ENCODE data around the gene ARHGEF2.
A peak's percentile ranks its signal among the peaks of the same experiment; 100 is the strongest.
"Not testable (repeated sequence)": the region's sequence is repeated elsewhere in the genome, so short reads cannot be mapped to it uniquely, and the experiment has no call there.

ARHGEF2 gene

DNA sequence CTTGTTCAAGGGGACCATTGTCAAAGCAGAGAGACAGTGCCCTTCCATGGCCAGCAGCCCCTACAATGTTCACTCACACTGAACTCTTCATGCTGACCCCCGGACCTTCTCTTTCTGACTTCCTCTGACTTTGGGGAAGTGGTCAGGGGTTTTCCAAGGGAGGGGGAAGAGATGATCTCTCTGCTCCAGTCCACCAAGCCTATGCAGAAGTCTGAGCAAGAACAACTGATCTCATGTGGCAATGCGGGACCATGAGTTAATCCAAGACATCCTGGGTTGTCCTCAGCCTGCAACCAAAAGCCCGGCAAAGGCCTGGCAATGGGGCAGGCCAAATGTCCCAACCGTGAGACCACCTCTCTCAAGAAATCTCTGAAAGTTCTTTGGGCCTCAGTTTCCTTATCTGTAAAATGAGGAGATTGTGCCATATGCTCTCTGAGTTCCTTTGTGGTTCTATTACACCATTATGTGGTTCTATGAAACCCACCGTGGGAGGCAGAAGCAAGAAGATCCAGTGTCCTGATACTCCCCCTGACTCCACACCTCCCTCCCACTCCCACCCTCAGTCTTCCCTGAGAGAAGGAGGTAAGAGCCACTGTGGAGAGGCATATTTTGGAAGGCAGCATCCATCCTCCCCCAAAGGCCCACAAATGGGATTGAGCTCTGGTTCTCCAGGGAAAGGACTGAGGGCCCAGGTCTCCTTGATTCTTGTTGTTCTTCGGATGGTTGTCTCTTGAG is 11.8 kb upstream of the ARHGEF2 start:
- DNase-seq, result no peak

DNA sequence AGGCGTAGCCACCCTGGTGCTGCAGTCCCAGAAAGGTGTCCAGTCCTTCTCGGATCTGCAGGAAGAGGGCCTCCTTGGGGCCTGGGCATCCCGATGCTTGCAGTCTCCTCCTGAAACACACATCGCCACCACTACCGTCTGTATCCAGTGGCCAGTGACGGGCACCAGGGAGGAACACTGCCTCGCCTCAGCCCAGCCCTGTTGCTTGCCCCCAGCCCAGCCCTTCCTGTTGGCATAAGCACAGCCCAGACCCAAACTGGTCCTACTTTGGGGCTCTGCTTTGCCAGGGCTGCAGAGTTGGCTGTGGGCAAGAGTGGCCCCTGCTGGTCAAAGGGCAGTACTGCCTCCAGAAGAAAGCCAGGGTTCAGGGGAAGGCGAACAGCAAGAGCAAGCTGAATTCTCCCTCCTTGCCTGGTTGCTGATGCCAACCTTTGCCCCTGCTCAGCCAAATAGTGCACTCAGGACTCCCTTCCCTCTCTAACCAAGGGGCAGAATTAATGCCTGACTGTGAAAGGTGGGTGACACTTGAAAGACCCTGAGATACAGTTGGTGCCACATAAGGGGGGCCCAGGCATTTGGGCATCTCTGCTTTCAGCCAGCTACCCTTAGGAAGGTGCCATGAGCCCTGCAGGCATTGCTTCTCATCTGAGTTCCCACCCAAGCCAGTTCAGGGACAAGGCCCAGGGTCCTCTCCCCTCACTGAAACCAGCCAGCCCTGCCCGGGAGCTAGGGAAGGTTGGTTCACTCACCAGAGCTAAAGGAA is 11.1 kb upstream of the ARHGEF2 start:
- DNase-seq, result peak; percentile 81

DNA sequence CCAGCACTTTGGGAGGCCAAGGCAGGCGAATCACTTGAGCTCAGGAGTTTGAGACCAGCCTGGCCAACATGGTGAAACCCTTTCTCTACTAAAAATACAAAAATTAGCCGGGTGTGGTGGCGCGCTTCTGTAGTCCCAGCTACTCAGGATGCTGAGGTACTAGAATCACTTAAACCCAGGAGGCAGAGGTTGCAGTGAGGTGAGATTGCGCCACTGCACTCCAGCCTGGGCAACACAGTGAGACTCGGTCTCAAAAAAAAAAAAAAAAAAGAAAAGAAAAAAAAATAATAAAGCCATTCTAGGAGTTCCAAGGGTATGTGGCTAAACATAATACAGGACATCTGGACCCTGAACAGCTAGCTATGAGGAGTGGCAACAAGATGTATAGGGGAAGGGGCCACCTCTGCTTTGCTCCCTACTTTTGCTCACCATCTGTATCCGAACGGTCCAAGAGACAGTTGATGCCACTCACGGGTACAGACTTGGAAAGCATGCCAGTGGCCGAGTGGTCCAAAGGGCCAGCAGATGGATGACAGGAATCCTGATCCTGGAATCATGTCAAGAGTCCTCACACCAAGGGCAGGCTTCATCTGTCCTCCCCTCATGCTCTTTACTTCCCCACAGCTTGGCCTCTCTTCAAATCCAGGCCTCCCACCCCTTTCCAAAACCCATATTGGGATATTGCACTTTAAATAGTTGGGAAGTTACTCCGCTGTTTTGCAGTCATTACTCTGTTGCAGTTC is 6.7 kb upstream of the ARHGEF2 start:
- DNase-seq, result not testable (repeated sequence)

DNA sequence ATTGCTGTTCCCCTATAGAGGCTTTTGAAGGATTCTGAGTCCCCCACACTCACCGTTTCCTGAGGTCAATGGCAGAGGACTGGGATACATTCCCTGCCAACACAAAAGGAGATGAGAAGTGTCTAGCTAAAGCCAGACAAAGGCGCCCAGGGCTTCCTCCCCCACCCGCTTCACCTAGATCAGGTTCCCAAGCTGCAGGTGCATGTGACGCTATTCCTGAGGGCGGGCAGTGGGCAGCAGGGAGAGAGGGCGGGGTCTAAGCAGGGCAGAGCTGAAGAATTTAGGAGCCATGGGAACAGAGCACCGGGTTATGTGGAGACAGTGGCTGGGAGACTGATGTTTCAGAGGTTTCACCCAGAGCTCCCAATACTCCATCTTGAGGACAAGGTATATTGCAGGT is 6.0 kb upstream of the ARHGEF2 start:
- DNase-seq, result no peak

DNA sequence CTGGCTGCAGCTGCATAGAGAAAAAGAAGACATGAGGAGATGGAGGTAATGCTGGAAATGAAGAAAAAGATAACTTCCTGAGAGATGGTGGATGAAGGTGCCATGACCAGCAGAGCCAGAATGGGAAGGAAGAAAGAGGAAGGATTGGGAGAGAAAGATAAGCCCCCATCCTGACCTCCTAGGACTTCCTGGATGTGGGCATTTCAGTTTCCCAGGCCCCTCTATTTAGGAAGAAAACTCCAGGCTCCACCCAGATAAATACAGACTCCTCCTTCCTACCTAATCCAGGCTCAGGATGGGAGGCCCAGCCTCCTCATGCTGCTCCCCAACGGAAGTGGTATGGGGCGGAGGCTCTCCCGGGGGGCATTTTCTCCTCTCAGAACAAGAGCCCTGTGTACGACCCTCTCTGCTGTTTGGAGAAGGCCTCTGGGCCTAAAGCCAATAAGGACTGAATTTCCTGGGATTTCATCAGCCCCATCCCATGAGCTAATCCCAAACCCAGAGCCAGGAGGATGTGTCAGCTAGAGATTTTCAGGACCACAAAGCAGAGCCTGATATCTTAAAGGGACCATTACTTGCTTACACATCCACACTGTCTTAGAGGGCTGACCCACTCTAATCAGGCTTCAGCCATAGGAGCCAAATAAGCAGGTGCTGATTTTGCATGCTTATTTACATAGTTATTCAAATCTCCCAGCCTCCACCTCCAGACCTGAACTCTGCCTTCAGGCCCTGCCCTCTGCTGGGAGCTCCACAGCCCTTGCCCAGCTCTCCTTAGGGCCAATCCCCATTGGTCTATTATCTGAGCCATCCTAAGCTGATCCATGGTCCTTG is 5.1 kb upstream of the ARHGEF2 start:
- peak; percentile 100 for DNase-seq

DNA sequence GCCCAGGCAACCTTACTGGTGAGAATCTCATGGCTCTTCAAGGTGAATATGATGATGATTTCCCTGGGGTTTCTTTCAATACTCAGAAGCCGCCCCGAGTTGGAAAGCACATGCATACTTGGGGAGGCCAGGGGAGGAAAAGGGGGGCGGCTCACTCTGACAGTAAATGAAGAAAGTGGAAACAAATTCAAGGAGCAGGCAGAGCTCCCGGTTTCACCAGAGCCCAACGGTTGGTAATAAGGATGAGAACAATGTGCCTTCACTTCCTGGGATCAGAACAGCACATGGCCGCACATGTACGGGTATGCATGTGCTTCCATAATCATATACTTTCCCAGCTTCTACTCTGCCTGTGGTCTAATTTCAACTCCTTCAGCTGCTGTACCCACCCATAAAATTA is 3.8 kb upstream of the ARHGEF2 start:
- no peak for DNase-seq

DNA sequence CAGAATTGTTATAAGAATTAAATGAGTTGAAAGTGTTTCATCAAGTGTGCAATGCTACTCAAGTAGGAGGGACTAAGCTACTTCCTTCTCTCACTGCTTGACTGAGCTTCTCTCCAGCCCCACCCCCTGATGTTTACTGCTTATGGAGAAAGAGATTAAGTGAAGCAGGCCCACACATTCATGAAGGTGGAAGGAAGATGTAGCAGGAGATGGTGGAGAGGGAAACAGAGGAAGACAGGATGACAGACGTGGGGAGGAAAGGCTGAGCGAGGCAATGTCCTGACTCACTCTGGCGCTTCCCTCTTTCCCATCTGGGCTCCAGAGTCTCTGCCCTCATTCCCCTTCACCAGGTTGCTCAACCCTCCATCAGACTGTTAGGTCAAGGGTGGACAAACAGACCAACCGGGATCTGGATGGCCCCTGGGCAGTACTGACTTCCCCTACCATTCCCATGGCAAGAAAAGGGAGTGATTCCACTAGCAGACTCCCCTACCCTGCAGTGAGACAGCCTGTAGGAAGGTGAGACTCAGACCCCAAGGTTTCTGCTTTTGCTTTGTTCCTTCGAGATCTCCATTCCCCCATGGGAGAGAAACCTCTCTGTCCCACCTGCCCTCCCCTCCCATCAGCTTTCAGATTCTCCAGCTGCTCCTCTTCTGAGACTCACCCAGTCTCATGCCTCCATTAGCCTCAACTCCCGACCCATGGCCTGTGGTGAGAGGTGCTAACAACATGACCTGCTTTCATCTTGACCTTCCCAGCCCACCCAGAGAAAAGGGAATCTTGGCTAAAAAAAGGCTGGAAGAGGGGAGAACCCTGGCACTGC is 3.1 kb upstream of the ARHGEF2 start:
- peak; percentile 56 for DNase-seq

DNA sequence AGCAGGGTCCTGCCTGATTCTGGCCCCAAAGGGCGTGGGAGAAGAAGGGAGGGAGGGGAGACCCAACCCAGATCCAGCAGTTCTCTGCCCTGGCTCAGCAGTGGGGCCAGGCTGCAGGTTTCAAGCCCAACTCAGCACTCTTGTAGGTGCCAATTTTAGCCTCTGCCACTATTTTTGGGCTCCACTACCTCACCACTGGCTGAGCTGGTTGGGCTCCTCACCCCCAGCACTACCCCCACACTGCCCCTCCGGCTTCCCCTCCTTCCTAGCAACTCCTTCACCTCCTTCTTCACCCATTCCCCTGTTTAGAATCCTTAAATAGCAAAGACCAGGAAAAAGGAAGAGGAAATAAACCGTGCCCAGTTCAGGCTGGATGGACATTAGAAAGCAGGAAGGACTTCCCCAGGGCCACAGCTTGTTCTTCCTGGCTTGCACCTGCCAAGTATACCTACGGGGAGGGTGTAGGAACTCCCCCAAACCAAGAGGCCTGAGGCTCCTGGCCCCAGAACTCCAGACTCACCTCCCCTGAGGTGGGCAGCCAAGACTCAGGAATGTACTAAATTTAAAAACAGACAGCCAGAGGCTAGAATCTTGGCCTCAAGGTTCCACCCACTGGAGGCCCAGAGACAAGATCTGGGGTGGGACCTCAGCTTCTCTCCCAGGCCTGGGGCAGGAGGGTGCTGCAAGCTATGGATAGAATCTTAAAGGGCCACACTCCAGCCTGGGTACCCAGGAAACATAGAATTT is 1.4 kb upstream of the ARHGEF2 start:
- peak; percentile 49 for DNase-seq

DNA sequence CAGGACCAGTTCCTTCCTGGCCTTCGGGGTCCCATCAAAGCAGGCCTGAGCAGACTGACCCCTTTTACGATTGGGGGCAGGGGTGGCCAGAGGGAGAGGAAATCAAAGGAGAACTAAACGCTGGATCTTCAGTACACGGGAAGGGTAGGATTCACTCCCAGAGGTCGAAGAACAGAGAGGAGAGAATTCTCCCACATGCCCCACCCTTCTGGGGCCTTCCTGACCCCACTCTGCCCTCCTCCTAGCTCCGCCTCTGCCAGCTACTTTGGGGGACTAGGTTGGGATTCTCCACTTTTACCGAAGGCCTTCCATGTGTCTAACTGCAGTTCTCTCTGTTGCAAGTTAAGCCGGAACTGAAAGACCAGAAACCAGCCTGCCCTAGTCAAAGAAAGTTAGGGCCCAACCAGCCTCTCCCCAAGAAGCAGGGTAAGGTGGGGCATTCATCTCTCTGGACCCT is 654 bp upstream of the ARHGEF2 start:
- DNase-seq, result peak; percentile 60

DNA sequence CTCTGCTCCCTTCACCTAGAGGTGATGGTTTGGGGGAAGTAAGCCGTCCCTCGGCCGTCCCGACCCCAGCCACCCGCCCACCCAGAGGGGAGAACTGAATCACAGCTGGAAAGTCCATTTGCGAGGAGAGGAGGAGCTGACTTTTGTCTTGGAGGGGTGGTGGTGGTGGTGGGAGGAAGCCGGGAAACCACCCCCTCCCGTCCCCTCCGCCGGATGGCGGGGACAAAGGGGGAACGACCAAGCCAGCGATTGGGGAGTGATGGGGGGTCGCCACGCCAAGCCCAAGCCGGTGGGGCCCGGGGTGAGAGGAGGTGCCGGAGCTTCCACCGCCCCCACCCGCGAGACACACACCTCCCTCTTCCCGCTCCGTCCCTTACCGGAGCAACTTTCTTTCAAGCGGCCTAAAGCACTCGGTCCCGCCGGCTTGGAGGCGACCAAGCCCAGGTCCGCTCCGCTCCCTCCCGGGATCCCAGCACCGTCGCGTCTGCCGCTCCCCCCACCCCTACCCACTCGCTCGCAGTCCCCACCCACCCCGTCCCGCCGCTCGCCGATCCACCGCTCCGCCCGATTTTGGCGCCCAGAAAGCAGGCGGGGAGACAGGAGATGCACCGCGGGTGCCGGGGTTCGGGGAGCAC is 540 bp downstream of the ARHGEF2 start:
- peak; percentile 33 for DNase-seq

DNA sequence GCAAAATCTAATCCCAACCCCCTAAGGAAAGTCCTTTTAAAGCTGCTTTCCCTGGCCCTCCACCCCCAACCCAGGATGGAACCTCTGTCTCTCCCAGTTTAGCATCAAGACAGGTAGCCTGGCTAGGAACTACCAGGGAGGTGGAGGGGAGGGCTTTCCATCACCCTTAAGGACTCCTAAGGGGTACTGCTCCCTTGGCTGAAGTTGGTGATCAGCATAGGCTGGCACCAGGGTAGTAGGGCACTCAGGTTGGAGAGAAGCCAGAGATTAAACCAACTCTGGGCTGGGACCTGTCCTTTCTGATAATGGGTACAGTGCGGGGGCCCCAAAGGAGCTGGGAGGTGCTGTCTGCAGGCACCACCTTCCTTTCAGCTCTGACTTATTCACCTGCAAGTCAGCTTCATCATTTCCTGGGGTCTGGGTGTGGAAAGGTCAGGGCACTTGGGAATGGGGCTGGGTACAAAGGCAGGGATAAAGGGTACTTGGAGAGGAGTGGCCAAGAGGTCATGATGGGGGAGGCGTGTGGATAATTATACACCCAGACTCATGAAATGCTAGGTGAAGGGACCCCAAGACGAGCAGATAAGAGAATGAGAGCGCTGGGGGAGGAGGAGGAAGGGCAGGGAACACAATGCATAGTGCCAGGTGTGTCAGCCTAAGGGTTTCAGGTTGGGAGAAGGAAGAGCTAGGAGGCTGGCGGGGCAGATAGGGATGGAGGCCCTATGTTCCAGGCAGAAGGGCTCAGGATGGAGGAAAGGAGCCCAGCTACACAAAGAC is 1.2 kb downstream of the ARHGEF2 start:
- no peak for DNase-seq

DNA sequence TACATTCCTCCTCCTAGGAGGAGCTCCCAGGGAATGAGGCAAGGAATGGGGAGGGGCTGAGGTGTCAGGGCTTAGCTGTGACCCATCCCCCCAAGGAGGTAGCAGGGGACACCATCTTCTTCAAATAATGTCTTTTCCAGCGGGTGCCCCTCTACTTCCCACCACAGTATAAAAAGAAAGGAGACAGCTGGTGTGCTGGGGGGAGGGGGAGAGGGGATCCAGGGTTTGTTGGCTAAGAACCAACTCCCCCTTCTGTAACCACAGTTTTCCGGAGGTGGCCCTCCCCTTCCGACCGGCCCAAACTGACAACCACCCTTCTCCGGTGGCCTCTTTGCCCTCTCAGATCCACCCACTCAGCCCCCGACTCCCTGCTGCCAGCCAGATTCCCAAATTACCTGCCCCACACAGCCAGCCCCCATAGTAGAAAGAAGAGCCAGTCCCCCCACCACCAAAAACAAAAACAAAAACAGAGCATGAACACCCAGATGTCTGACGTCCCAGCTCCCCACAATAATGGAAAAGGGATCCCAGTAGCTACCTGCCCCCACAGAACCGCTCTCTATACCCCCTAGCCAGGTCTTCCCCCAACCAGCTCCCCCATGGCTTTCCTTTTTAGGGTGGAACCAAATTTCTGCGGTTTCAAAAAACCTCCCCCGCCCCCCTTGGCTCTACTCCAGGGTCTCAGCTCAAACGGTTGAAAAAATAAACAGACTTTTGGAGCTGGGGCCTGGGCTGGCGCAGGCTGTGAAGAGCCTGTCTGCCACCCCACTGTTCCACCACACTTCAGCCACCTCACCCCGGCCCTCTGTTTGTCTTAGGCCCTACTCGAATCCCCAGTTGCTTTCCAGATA is 2.1 kb downstream of the ARHGEF2 start:
- peak; percentile 92 for DNase-seq

DNA sequence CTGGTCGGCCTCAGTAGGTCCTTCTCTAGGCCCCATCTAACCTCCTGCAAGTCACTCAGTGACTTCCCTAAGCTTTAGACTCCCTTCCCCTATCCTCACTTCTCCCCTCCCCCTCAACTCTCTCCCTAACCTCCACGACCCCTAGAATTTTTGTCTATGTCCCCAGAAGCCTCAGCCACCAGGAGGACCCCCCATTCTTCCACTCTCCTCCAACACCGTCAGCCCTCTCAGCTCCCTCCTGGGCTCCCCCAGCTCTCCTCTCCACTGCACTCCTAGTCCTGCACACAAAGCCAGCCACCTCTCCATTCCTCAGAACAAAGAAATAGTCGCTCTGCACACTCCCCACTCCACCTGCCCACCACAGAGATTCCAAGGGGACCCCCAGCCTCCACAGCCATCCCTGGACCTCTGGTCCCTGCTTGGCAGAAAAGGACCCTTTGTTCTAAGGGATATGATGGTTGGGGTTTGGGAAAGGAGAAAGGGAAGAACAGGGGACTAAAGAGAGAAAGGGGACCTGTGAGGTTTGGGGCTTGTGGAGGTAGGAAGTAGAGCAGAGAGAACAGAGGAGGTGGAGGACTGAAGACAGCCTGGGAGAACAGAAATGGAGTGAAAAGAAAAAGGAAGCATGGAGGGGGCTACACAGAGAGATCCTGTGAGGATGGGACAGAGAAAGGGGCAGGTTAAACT is 2.8 kb downstream of the ARHGEF2 start:
- no peak for DNase-seq

DNA sequence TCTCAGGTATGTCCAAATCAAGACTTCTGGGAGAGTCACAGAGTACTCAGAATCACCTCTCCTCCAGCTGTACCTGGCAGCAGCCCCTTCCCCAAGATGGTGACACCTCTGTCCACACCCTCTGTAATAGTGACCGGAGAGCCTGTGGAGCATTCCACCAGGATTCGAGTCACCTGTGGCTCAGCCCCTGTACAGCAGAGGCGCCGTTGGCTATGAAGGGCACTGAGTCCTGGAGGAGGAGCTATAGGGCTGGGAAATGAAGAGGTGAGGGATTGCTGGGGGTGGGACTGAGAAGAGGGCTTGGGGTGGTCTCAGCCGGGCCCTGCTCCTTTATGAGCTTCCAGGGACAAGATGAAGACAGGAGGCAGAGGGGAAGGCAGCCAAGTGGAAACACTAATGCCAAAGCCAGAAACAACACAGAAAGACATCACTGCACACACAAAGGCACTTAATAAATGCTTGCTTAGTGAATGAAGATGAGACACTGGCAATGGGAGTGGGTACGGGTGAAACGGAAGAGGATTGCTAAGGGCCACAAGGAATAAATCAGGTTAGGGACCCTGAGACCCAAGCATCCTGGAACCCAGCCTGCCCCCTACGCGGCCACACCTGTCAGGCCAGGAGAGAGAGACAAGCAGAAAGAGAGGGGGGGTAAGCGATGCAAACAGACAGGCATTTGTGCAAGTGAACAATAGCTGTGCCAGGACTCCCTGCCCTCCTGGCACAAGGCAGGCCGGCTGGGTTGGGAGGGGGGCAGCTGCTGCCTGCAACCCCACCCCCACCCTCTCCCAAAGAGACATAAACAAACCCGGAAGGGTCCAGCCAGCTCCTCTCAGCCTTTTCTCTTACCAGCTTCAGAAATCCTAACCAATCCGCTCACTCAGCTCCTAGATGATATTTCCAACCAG is 3.9 kb downstream of the ARHGEF2 start:
- no peak for DNase-seq

DNA sequence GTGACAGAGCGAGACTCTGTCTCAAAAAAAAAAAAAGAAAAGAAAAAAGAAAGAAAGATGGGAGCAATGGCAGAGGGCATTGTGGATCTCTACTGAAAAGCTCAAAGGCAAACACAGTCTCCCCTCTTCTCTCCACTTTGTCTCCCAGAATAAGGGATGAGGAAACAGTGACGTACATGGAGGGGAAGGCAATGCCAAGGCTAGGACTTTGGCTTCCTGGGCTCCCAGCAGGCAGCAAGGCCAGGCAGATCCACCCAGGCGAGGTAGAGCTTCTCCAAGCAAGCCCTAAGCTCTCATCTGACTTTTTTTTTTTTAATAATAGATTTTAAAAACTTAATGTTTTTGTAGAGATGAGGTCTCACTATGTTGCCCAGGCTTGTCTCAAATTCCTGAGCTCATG is 4.6 kb downstream of the ARHGEF2 start:
- DNase-seq, result no peak

DNA sequence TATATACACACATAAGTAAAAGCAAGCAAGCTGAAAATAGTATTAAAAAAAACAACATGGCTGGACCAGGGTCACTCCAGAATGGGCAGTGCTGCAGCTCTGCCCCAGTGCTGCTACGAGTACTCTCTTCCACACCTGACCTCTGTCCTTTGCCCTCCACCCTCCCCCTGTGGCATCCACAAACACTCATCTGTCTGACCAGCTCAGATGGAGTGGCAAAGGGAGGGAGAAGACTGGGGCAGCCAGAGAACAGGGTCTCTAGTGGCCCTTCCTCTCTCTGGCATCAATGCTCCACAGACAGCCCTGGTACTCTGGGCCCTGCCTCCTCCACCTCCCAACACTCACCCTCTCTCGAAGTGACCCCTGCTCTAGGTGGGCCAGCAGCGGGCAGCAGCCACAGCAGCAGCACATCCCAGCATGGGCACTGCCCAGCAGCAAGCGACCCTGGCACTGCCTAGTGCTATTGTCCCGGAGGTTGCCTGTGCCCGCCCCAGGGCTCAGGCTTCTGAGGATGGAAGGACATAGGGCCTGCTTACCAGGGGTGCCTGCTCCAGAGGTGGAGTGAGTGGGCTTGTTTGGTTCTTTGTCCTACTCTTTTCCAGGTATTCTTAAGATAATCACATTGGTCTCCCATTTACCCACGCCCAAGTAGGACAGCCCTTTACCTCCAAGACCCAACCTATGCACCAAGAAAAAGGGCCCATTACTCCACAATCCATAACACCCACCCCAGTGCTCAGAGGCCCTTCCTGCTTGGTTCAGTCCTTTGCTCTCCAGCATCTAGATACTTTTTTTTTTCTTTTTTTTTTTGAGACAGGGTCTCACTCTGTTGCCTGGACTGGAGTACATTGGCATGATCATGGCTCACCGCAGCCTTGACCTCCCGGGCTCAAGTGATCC is 6.2 kb downstream of the ARHGEF2 start:
- DNase-seq, result no peak

Measured in fibroblast of skin of scalp (primary cell).